Colonic mucosa (tissue), 4 donors: ENCODE measurements around the gene WDR35. TPM values are rescaled to one million over a fixed set of nuclear protein-coding genes. Genes with fewer than 3 reads are reported as not detected.

Experiments
- DNase-seq: peaks from one replicate; pipeline ENCODE4 v3.0.0-alpha.2; 2020
- H3K27ac ChIP-seq: fragments of 200-600 bp; one replicate; pipeline ENCODE4 v1.8.0; 2021
- H3K27me3 ChIP-seq: fragments of 200-600 bp; one replicate; pipeline ENCODE4 v1.8.0; 2021
- H3K36me3 ChIP-seq: fragments of 200-600 bp; one replicate; pipeline ENCODE4 v1.8.0; 2021
- H3K4me1 ChIP-seq: fragments of 200-600 bp; one replicate; pipeline ENCODE4 v1.8.0; 2021; ENCODE audit warnings: mild to moderate bottlenecking
- H3K4me3 ChIP-seq: fragments of 200-600 bp; one replicate; pipeline ENCODE4 v1.8.0; 2021
- H3K9ac ChIP-seq, 2 donors: one replicate each; pipeline ENCODE4 v1.7.0; 2013; ENCODE audit warnings: control low read depth in 2 of 2, low read depth in 2 of 2, low read length in 2 of 2
- H3K9me3 ChIP-seq: fragments of 200-600 bp; one replicate; pipeline ENCODE4 v1.8.0; 2021
- intact Hi-C: fragments of 100-400 bp; cut with DNase I; formaldehyde crosslinking; loops from one replicate; pipeline ENCODE4 v1.14.1; 2022
- total RNA-seq, 2 donors: library from RNA; stranded (reverse); fragmentation: NEBNext Ultra II Directional in 1 of 2; extraction: Animal tissue kit (Norgen Biotek cat#: 25700) in 1 of 2; gene quantifications; one replicate each; pipeline ENCODE4 v1.2.1, GENCODE V29; 2021
- TF ChIP-seq, protein P1 (sequence below): fragments of 200-600 bp; IDR thresholded peaks from one replicate; pipeline ENCODE4 v1.8.0; 2022; ENCODE audit warnings: antibody characterized with exemption, mild to moderate bottlenecking
- donor health status: healthy.
- donor health status: DM: no; HTN: no; CAD: no.
- donor health status: DM: no; HTN: no; CAD: no.

Gene WDR35
- total RNA-seq, 2 donors from 2014 or later, result 1.7 to 2.2 TPM

DNA sequence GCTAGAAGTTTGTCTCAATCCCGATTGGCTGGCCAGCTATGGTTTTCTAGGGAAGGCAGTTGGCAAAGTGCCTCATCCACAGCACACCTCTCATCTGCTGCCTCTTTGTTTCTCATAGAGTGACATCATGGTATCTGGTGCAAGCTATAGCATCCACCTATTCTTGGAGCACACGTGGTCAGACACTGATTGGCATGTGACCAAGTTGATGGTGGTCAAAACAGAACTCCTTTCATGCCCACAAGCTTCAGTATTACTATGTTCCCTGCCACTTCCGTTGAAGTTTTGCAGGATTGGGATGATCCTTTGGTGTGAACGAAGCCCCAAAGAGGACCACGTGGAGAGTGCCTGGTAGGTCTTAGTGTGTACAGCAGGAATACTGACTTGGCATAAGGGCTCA lies 116.9 kb downstream of the WDR35 start:
- no peak for DNase-seq
- Histone ChIP-seq H3K36me3 (no peaks in the 10 kb centered on the region), H3K4me1 (no peaks in the 10 kb centered on the region), H3K9ac (no peak overlapping the region), H3K4me3 (no peak overlapping the region), H3K9me3 (no peaks in the 10 kb centered on the region), H3K27ac (no peak overlapping the region), H3K27me3 (no peaks in the 10 kb centered on the region)
- TF ChIP-seq, protein P1, sequence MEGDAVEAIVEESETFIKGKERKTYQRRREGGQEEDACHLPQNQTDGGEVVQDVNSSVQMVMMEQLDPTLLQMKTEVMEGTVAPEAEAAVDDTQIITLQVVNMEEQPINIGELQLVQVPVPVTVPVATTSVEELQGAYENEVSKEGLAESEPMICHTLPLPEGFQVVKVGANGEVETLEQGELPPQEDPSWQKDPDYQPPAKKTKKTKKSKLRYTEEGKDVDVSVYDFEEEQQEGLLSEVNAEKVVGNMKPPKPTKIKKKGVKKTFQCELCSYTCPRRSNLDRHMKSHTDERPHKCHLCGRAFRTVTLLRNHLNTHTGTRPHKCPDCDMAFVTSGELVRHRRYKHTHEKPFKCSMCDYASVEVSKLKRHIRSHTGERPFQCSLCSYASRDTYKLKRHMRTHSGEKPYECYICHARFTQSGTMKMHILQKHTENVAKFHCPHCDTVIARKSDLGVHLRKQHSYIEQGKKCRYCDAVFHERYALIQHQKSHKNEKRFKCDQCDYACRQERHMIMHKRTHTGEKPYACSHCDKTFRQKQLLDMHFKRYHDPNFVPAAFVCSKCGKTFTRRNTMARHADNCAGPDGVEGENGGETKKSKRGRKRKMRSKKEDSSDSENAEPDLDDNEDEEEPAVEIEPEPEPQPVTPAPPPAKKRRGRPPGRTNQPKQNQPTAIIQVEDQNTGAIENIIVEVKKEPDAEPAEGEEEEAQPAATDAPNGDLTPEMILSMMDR, result no peak
- intact Hi-C loops, result no loop called here

DNA sequence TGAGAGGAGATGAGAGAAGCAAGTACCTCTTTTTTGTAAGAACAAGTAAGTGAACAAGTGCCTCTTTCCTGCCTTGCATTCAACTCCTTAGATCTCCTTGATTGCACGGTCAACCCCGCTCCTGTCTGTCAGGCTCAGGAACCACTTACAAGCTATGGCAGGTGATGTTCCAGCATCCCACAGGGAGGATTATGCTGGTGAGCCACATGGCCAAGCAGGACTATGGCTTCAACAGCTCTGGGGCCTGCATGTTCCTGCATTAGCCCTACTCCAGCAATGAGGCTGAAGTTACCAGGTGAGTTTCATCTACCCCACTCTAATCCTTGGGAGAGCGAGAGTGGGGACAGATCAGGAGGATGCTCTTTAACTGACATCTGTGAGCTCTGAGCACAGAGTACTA lies 117.6 kb downstream of the WDR35 start:
- no peak overlapping the region for H3K4me3 ChIP-seq
- H3K9ac ChIP-seq, result no peak overlapping the region
- no peaks in the 10 kb centered on the region for H3K4me1 ChIP-seq
- H3K27ac ChIP-seq, result no peak overlapping the region
- H3K9me3 ChIP-seq, result no peaks in the 10 kb centered on the region
- DNase-seq, result no peak
- intact Hi-C loops, result no loop called here
- TF ChIP-seq, protein P1, result no peak
- H3K27me3 ChIP-seq, result no peaks in the 10 kb centered on the region
- no peaks in the 10 kb centered on the region for H3K36me3 ChIP-seq

DNA sequence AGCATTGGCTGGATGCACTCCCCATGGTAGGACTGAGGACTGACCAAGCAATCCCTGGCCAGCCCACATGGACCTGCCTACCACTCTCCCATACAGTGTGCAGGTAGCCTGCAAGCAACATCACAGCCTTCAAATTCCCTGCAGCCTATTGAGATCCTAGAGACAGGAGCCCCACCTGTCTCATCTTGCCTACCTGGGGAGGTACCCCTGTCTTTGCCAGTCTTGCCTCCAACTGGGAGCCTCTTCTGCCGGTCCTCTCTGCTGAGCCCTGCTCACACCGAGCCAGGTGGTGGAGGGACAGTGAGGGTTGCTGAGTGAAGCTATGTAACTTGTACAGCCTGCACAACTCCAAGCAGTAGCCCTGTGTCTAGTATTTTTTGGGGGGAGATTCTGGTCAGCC lies 118.1 kb downstream of the WDR35 start:
- Histone ChIP-seq H3K4me1 (no peaks in the 10 kb centered on the region), H3K9ac (no peak overlapping the region), H3K4me3 (no peak overlapping the region), H3K9me3 (no peaks in the 10 kb centered on the region), H3K36me3 (no peaks in the 10 kb centered on the region), H3K27ac (no peak overlapping the region), H3K27me3 (no peaks in the 10 kb centered on the region)
- intact Hi-C loops, result no loop called here
- no peak for DNase-seq
- TF ChIP-seq, protein P1, result no peak

DNA sequence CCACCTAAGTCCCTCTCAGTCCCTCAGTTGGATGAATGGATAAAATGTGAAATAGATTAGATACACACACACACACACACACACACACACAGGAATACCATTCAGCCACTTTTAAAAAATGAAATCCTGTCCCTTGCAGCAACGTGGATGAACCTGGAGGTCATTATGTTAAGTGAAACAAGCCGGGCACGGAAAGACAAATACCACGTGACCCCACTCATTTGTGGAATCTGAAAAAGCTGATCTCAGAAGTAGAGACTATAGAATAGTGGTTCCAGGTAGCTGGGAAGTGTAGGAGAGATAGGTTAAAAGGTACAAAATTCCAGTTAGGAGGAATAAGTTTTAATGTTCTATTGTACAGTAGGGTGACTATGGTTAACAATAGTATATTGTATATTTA lies 119.1 kb downstream of the WDR35 start:
- Histone ChIP-seq H3K4me3 (no peak overlapping the region), H3K9ac (no peak overlapping the region), H3K4me1 (no peaks in the 10 kb centered on the region), H3K27me3 (no peaks in the 10 kb centered on the region), H3K27ac (no peak overlapping the region), H3K36me3 (no peaks in the 10 kb centered on the region), H3K9me3 (no peaks in the 10 kb centered on the region)
- intact Hi-C loops, result no loop called here
- DNase-seq, result no peak
- TF ChIP-seq, protein P1, result no peak

DNA sequence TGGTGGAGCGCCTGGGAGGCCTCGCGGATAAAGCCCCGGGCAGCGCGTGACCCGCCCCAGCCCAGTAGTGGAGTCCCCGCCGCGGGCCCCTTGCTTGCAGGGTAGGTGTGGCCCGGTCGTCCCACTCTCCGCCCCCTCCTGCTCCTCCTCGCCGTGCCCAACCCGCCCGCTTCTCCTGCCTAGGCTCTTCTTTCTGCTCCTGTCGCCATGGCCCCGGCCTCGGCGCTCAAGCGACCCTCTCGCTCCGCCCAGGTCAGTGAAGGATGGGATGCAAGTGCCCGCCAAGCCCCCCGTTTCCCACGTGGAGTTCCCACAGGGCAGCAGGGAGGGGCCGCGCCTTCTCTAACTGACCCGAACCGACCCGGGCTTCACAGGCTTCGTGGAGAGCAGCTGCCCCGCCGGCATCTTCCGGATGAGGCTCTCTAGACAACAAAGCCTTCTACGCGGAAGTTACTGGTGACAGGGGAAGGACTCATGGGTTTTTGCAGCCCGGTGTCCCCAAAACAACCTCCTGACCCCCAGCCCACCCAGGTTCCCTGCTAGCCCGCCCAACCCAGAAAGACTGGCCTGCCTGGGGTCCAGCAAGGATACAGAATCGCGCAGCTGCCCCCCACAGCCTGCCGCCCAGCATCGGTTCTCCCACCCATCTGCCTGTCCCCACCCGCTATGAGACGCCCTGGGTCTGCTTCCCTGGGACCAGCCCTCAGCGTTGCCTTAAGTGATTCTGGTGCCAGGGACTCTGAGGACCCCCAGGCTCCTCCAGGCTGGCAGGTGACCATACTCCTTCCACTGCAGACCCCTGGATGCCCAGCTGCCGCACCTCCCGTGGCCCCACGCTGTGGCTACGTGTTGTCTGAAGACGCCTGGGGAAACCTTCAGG lies 121.0 kb downstream of the WDR35 start:
- TF ChIP-seq, protein P1, result no peak

More for the DNA sequence above, 121.0 kb downstream of the WDR35 start:
- peak overlapping the region; percentile 41 for H3K4me3 ChIP-seq
- H3K4me1 ChIP-seq, result no peaks in the 10 kb centered on the region
- no peak overlapping the region for H3K27ac ChIP-seq
- H3K36me3 ChIP-seq, result no peaks in the 10 kb centered on the region
- no peaks in the 10 kb centered on the region for H3K27me3 ChIP-seq
- H3K9me3 ChIP-seq, result no peaks in the 10 kb centered on the region
- intact Hi-C loops, result loop anchor here (10.0 kb wide), 1 partner anchor 1434 kb away; no protein-coding TSS in a partner anchor
- peak overlapping the region in 1 of 2 donors; percentile 62 for H3K9ac ChIP-seq
- peak; percentile 62 for DNase-seq
